ENCODE measurements around the gene BBOX1.

Gene BBOX1

DNA sequence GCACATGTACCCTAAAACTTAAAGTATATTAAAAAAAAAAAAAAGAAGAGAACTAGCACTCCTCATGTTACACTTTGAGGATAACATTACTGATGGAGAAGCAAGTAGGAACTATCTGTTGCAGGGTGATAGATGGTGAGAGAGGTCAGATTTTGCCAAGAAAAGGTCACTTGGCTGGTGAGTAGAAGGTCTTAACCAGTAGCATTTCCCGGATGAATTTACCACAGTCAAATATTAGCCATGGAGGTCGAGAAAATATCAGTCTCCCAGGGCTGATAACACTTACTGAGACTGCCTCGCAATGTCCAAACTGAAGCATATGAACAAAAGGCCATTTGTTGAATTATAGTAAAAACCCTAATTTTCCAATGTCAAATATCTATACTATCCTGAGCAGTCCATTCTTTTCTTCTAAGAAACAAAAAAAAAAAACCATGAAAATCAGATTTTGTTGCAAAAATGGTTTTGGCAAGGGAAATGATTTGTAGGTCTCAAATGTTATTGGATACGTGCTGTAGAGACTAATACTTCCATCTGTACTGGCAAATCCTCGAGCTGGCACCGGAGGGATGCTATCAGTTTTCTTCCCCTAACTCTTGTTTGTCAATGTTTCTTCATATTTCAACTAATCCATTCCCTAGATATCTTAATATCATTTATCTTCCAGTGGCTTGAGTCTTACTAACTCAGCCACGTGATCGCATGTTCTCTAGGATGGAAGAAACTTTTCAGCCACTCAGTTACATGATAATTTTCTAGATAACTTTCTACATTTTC, 14.5 kb upstream of the BBOX1 start:
- no peak for DNase-seq

- no peak for DNase-seq
Measured at GRCh38 chr11:27028561-27028965, 12.1 kb upstream of the BBOX1 start.

DNA sequence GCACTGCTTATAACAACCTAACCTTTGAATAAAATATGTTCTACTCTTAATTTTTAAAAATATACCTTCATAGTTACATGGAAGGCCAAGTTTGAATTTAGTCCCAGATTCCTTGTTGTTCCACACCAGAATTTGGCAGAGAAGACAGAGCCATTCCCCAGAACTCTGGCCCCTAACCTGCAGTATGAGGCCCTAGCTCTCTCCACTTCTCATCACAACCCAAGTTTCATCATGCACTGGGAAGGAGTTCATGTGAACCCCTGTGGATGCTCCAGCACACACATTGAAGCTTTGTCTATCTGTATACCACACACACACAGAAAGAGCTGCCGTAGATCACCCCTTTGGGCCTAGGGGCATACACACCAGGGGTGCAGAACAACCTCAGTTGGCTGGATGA, 10.6 kb upstream of the BBOX1 start:
- DNase-seq = no peak

- DNase-seq = no peak
Measured at GRCh38 chr11:27031754-27032153, 8.9 kb upstream of the BBOX1 start.

- DNase-seq = no peak
Measured at GRCh38 chr11:27039873-27040272, 742 bp upstream of the BBOX1 start.

DNA sequence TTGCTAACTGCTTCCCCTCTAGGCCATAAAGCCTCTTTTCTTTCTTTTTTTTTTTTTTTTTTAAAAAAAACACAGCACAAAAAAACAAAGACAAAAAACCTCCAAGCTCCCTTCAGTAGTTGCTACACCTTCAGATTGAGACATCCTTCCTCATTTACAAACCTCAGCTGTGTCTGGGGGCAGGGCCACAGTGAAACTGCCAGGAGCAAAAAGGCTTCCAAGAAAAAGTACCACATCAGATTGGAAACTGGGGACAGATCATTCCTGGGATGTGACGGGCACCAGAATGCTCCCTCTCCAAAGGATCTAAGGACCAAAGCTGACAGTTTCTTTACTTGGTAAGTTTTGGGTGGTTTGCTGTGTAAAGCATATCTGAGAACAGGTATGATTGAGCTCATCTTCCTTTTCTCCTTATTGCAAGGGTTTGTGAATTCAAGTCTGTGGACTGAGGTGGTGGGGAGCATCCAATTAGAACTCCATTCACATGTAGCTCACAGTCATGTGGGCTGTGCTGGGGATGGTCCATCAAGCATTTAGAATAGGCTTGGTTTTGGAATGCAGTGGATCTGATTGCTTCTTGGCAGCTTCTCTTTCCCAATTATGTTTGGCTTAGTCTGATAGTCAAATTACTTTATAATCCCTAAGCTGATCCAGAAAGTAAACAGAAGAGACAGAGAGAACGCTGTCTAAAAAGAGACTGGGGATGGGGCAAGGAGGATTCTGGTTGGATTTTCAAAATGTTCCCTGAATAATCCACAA, 705 bp downstream of the BBOX1 start:
- no peak for DNase-seq

DNA sequence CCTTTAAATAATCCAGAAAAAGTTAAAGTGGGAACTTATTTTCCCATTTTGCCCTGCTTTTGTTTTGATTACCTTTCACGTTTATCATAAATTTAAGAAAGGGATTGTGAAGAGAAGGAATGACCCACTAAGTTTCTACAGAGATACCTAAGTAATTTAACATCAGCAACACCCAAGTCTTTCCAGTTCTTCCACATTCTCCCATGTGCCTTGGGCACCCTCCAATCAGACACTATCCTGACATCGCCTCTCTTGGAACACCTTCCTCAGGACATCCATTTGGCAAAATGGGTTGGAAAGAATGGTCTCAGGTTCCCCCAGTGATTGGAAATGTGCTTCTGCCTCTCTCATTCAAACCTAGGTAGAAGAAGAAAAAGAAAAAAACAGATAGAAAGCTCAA, 6.3 kb downstream of the BBOX1 start:
- no peak for DNase-seq

DNA sequence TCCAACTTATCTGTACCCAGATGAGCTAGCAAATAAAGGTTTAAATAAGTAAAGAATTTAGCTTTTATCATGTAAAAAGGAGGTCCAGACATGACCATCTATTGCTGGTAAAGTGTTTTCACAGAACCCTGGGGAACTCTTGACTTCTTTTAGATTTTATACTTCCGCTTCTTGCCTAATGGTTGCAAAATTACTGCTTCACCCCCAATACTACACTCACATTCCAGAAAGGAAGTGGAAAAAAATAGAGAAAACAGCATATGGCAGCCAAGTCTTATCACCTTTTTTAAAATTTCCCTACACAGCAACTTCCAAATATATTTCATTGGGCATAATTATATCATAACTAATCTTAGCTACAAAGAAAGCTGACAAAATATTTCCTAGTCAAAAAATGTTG, 12.1 kb downstream of the BBOX1 start:
- DNase-seq = no peak

DNA sequence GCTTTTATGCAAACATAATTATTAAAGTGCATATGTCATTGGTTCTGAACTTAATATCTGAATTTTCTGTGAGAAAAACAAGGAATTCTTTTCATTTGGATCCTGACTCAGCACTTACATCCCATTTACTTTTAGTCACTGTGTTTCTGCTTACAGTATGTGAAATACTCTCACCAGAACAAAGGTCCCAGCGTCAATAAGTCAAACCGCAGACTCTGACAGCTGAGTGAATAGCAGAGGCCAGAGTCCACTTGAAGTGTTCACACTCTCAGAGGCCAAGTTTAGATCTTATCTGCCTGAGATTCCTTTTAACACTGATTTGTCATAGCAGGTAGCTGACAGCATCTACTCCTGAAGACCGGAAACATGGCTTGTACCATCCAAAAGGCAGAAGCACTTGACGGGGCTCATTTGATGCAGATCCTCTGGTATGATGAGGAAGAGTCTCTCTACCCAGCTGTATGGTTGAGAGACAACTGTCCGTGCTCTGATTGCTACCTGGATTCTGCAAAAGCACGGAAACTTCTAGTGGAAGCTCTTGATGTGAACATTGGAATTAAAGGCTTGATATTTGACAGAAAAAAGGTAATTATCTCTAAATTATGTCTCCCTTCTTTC, 14.6 kb downstream of the BBOX1 start:
- no peak for DNase-seq

DNA sequence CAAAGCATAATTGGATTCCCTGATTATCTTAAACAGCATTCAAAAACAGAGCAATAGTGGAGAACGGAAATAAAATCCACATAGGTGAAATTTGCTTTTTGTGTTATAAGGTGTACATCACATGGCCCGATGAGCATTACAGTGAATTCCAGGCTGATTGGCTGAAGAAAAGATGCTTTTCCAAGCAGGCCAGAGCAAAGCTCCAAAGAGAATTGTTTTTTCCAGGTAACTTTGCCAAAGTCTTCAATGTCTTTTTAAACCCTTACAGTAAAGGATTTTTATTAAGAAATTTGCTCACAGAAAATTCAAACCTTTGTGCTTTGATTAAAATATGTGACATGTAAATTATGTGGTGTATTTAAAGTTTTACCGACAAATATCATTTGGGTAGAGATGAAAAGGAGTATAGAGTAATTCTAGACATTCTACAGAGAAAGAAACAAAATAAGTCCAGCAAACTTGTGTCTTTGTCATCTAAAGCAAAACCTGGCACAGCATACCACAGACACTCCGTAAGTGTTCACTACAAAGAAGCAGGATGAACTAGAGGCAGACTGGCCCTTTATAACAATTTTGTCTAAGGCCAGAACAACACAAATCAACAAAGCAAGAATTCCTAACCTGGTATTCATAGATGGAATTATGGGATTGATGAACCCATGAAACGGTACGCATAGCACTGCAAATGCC, 16.6 kb downstream of the BBOX1 start:
- DNase-seq = no peak

DNA sequence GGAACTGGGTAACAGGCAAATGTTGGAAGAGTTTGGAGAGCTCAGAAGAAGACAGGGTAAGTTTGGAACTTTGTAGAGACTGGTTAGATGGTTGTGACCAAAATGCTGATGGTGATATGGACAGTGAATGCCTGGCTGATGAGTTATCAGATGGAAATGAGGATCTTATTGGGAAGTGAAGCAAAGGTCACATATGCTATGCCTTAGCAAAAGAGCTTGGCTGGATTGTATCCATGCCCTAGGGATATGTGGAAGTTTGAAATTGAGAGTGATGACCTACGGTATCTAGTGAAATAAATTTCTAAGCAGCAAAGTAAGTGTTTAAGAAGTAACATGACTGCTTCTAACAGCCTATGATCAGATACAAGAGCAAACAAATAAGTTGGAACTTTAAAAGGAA, 17.8 kb downstream of the BBOX1 start:
- DNase-seq = no peak

- DNase-seq = no peak
Measured at GRCh38 chr11:27059431-27059830, 18.8 kb downstream of the BBOX1 start.

DNA sequence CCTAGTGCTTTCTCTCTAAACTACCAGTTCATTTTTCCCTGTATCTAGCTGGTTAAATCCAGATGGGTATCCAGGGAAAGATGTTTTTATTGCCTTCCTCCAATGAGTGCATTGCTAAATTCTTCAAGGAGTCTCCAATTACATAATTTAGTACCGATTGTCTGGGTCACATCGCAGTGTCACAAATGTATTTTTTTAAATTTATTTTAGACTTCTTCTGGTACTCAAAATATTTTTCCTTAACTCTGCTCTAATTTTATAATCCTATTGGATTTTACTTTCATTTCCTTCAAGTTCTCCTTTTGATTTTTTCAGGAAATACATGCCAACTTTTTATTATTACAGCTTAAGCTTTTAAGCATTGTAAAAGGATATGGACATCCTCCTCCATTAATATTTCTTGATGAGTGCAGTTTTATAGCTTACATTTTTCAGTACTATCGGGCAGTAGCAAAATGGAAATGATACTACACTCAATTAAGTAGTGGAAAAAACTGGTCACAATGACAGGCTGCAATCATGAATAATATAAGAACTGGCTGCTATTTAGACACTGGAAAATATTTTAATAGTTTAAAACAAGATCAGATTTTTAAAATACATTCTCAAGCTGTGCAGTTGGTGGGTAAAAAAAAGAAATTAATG, 20.3 kb downstream of the BBOX1 start:
- no peak for DNase-seq

GRCh38 chr11:27061461-27061821, 20.8 kb downstream of the BBOX1 start:
- DNase-seq = no peak

- DNase-seq = no peak
Measured at GRCh38 chr11:27064086-27064485, 23.5 kb downstream of the BBOX1 start.

- DNase-seq = no peak
Measured at GRCh38 chr11:27075192-27075591, 34.6 kb downstream of the BBOX1 start.

DNA sequence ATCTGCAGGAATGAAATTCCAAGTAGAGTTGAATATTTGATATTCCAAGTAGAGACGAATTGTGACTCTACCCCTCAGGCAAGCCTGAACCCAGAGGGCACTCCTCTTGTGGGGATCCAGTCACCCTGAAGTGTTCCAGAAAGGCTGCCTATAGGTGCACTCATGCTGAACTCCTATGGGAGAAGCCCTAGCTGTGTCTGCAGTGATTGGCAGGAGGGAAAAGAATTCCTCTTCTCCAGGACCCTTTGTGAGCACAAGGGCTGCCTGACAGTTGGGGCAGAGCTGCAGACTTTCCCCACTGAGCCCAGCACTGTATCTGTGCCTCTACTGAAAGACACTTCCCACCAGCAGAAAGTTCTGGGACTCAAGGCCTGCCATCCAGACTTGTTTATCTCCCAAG, 35.0 kb downstream of the BBOX1 start:
- no peak for DNase-seq

DNA sequence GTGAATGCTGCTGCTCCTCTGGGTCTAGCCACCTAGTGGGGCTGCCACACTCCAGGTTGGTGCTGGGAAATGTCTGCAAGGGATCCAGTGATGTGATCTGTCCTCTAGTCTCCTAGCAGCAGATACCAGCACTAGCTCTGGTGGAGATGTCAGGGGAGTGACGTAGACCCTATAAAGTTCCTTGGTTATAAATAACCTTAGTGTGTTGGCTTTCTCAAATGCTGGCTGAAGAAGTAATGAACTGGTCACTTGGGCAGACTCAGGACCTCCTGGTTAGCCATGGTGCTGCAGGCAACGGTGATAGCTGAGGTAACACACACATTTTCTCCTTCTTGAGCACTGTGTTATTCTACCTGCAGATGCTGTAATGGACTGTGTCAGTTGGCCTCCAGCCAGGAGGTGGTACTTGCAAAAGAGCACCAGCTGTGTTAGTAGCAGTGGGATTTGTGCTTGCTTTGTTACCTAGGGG, 35.5 kb downstream of the BBOX1 start:
- DNase-seq = no peak

DNA sequence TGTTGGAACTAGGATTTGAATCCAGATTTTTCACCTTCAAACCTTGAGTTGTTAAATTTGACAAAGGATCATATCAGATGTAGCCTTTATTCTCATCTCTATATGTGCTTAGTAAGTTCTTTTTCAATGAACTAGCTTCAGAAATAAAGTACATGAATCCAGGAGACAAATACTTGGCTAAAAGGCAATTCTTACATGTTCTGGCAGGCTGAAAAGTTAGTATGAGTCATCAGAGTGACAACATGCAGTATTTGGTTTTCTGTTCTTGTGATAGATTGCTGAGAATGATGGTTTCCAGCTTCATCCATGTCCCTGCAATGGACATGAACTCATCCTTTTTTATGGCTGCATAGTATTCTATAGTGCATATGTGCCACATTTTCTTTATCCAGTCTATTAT, 40.4 kb downstream of the BBOX1 start:
- DNase-seq = no peak

GRCh38 chr11:27083241-27083640, 42.6 kb downstream of the BBOX1 start:
- DNase-seq = no peak

DNA sequence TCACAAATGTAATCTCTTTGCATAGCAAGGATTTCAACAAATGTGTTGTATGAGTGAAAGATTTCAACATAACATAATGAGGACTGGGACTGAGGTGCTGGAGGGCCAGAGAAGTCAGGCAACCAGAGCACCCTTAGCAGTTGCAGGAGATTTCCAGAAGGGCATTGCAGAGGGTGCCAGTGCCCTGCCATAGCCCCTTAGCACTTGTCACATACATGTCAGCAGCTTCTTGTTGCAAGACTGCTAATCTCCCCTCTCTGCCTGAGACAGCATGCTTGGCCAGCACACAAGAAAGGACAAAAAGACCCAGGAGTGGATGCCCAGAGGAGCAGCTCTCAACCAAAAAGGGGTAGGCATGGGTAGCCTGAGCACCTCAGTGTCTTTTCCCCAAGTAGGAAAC, 43.2 kb downstream of the BBOX1 start:
- DNase-seq = no peak

DNA sequence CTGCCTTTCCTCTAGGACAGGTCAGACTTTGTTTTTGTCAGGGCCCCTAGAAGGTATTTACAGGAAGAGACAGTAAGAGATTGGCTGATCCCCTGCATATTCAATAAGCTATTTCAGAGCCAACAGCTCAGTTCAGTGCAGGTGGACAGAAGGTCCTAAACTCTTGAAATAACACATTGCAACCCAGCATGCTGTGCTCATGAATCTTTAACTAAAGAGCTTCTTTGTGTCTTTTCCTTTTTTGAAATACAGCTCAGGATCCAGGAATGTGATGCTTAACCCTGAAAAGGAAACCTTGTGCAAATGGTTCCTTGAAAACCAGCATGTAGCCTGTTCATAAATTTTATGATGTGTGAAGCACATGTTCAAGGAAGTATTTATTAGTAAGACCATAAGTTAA, 43.9 kb downstream of the BBOX1 start:
- no peak for DNase-seq

GRCh38 chr11:27085111-27085510, 44.5 kb downstream of the BBOX1 start:
- no peak for DNase-seq

Data from activated CD4-positive, alpha-beta T cell treated with anti-CD3 and anti-CD28 coated beads for 1 hour (primary cell).